Type B pancreatic cell (in vitro differentiated cells): ENCODE data around the gene STX1B. TPM values are rescaled to one million over a fixed set of nuclear protein-coding genes. Genes with fewer than 3 reads are reported as not detected.

ENCODE experiments used
- DNase-seq: peaks from one replicate; pipeline ENCODE4 v3.0.0; 2021; ENCODE audit warnings: mixed read lengths; ENCODE audit not compliant: unreplicated experiment; ENCODE audit errors: extremely low spot score
- H3K27ac Mint-ChIP-seq: 2 replicates; pipeline ENCODE4 v1.8.0; 2021; ENCODE audit warnings: mild to moderate bottlenecking, mixed read lengths
- H3K27me3 Mint-ChIP-seq: 2 replicates; pipeline ENCODE4 v1.8.0; 2021; ENCODE audit warnings: mixed read lengths
- H3K36me3 Mint-ChIP-seq: 2 replicates; pipeline ENCODE4 v1.8.0; 2021; ENCODE audit warnings: mixed read lengths
- H3K4me1 Mint-ChIP-seq: one replicate; pipeline ENCODE4 v1.8.0; 2021; ENCODE audit warnings: mixed read lengths; ENCODE audit not compliant: unreplicated experiment
- H3K4me3 Mint-ChIP-seq: 2 replicates; pipeline ENCODE4 v1.8.0; 2021; ENCODE audit warnings: mild to moderate bottlenecking, mixed read lengths
- H3K9me3 Mint-ChIP-seq: 2 replicates; pipeline ENCODE4 v1.8.0; 2021; ENCODE audit warnings: mixed read lengths
- CTCF ChIP-seq: fragments of 200-600 bp; sonication (generic); conservative IDR thresholded peaks from 2 replicates; pipeline ENCODE4 v1.5.0; 2021; ENCODE audit warnings: antibody characterized with exemption, mild to moderate bottlenecking
- total RNA-seq: library from RNA; stranded (reverse); gene quantifications from 2 replicates; pipeline ENCODE4 v1.2.1, GENCODE V29; 2021; ENCODE audit warnings: low replicate concordance

The STX1B gene
- total RNA-seq, 1 donor from 2014 or later = 9.9 TPM

GRCh38 chr16:30971298-30971697, 39.1 kb downstream of the STX1B start:
- TF ChIP-seq CTCF = no peak
- Mint-ChIP-seq H3K36me3 (peaks cover 34% of the 10 kb centered on the region), H3K4me3 (no peak overlapping the region), H3K27me3 (no peaks in the 10 kb centered on the region), H3K9me3 (no peaks in the 10 kb centered on the region), H3K4me1 (no peaks in the 10 kb centered on the region), H3K27ac (no peak overlapping the region)
- no peak for DNase-seq

- Mint-ChIP-seq H3K27ac (no peak overlapping the region), H3K4me1 (no peaks in the 10 kb centered on the region), H3K27me3 (no peaks in the 10 kb centered on the region), H3K36me3 (peaks cover 29% of the 10 kb centered on the region), H3K9me3 (no peaks in the 10 kb centered on the region), H3K4me3 (no peak overlapping the region)
- no peak for DNase-seq
- TF ChIP-seq CTCF = no peak
These were observed 41.1 kb downstream of the STX1B start for GRCh38 chr16:30969246-30969842.

- Mint-ChIP-seq H3K36me3 (peaks cover 24% of the 10 kb centered on the region), H3K27ac (no peak overlapping the region), H3K27me3 (no peaks in the 10 kb centered on the region), H3K4me3 (no peak overlapping the region), H3K4me1 (no peaks in the 10 kb centered on the region), H3K9me3 (no peaks in the 10 kb centered on the region)
- TF ChIP-seq CTCF = no peak
- no peak for DNase-seq
These were observed 42.6 kb downstream of the STX1B start for GRCh38 chr16:30967795-30968194.

- Mint-ChIP-seq H3K4me1 (no peaks in the 10 kb centered on the region), H3K27me3 (no peaks in the 10 kb centered on the region), H3K27ac (no peak overlapping the region), H3K36me3 (peaks cover 20% of the 10 kb centered on the region), H3K9me3 (no peaks in the 10 kb centered on the region), H3K4me3 (no peak overlapping the region)
- no peak for DNase-seq
- no peak for TF ChIP-seq CTCF
These were observed 44.3 kb downstream of the STX1B start for GRCh38 chr16:30966033-30966619.

- no peaks in the 10 kb centered on the region for H3K9me3 Mint-ChIP-seq
- H3K27me3 Mint-ChIP-seq = no peaks in the 10 kb centered on the region
- no peaks in the 10 kb centered on the region for H3K4me1 Mint-ChIP-seq
- no peak overlapping the region for H3K27ac Mint-ChIP-seq
- peaks cover 18% of the 10 kb centered on the region for H3K36me3 Mint-ChIP-seq
- H3K4me3 Mint-ChIP-seq = no peak overlapping the region
- no peak for TF ChIP-seq CTCF
- DNase-seq = no peak
These were observed 45.0 kb downstream of the STX1B start for GRCh38 chr16:30965436-30965835.
